NCI-H187 (cell line): Measurements from ENCODE around the gene NCOA3.
"Not testable (repeated sequence)": the region's sequence is repeated elsewhere in the genome, so short reads cannot be mapped to it uniquely, and the experiment has no call there.

ENCODE experiments used
- DNase-seq, 2 experiments: peaks; one replicate each; lab custom pipeline; 2025; lab: John Stamatoyannopoulos, UW

NCOA3 gene

DNA sequence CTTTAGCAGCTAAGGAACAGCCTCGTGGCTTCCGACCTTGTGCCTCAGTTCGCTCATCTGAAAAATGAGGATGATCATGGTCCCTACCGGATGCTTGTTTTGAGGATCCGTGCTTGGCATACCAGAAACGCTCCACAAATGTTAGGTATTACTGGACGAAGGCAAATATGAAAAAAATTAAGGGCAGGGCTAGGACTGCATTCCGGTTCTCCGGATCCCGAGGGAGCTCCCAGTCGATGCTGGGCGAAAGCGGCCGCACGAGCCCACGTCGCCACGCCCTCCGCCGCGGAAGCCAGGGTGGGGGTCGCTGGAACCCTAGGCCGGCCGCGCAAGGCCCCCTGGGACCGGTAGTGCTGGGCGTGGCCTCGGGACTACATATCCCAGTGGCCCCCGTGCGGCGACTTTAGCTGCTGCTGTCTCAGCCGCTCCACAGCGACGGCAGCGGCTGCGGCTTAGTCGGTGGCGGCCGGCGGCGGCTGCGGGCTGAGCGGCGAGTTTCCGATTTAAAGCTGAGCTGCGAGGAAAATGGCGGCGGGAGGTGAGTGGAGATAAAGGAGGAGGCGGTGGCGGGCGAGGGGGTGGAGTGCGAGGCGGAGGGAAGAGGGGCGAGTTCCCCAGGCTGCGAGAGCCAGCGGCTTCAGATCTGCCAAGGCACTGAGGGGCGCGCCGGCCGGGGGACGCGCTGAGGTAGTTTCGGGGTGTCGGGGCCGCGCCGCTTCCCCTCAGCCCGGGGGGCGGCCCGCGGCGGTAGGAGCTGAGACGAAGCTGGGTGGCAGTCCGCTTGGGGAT lies at the start of gene NCOA3:
Gene NCOA3, plus strand, starts transcription at position 406 of the 789 bp plus-strand sequence. CDS start 120,361 bp downstream, outside the sequence.
- DNase-seq, result peak; percentile 75 to 92

DNA sequence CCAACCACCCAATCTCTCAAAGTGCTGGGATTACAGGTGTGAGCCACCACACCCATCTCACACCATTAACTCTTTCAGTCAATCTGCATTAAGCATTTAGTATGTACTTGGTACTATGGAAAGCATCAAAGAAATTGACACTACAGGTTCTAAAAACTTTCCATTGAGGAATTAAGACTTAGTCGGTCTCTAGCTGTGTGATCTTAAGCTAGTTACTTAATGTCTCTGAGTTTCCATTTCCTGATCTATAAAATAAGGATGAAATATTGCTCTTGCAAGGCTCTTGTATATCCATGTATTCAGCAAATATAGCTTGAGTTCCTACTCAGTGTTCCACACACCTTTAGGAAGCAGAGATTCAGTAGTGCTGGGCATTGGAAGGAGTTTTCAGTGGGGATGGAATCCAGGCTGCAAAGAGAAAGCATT lies 48.9 kb upstream of the NCOA3 start:
- no peak for DNase-seq

GRCh38 chr20:47453167-47453782 lies 48.4 kb upstream of the NCOA3 start:
- no peak for DNase-seq

GRCh38 chr20:47454298-47455132 lies 47.2 kb upstream of the NCOA3 start:
- DNase-seq, result no peak

- no peak for DNase-seq
Observed at GRCh38 chr20:47455133-47456040, 46.3 kb upstream of the NCOA3 start.

DNA sequence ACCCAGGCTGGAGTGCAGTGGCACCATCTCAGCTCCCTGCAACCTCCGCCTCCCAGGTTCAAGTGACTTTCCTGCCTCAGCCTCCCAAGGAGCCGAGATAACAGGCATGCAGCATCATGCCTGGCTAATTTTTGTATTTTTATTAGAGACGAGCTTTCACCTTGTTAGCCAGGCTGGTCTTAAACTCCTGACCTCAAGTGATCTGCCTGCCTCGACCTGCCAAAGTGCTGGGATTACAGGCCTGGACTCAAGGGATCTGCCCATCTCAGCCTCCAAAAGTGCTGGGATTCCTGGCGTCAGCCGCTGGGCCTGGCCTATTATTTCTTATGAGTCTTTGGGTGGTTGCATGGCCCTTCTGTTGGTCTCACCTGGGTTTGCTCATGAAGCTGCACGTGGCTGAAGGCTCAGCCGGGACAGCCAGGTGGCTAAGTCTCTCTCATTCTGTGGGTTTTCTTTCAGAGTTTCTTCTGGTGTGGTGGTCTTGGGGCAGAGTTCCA lies 45.6 kb upstream of the NCOA3 start:
- DNase-seq, result no peak

DNA sequence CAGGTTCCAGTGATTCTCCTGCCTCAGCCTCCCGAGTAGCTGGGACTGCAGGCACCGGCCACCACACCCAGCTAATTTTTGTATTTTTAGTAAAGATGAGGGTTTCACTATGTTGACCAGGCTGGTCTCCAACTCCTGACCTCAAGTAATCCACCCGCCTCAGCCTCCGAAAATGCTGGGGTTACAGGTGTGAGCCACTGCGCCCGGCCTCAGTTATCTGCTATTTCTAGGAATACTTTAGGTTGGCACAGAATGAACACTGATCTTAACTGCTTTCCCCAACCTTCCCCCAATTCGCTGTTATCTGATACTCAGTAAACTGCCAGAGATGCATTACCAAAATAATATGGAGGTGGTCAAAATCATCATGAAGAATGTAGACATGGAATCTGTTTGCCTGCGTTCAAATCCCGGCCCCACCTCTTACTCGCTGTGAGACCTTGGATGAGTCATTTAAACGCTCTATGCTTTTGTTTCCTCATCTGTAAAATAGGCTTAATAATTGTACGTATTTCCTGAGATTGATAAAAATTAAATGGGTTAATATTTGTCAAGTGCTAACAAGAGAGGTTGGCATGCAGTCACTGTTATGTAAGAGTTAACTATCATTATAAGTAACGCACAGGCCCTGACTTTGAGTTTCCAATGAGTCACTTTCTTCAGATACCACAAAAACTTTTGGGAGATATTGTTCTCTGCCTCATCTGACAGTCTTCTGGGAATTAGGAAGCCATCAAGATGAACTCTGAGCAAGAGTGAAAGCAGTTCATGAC lies 44.5 kb upstream of the NCOA3 start:
- no peak for DNase-seq

DNA sequence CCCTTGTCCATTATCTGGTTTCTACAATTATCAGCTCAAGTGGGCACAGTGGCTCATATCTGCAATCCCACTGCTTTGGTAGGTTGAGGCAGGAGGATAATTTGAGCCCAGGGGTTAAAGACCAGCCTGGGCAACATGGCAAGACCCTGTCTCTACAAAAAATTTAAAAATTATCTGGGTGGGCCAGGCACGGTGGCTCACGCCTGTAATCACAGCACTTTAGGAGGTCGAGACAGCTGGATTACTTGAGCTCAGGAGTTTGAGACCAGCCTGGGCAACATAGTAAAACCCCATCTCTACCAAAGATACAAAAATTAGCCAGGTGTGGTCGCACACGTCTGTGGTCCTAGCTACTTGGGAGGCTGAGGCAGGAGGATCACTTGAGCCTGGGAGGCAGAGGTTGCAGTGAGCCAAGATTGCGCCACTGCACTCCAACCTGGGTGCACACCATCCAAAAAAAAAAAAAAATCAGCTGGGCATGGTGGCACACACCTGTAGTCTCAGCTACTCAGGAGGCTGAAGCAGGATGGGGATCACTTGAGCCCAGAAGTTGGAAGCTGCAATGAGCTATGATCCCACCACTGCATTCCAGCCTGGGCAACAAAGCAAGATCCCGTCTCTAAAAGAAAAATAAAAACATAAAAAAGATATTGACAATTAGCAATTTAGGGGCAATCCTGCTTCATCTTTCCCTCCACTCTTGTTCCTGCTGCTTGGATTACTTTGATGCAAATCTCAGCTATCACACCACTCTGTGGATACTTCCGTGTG lies 43.2 kb upstream of the NCOA3 start:
- DNase-seq, result not testable (repeated sequence)

GRCh38 chr20:47459344-47460073 lies 42.2 kb upstream of the NCOA3 start:
- DNase-seq, result no peak

- not testable (repeated sequence) for DNase-seq
Observed at GRCh38 chr20:47460761-47461112, 41.0 kb upstream of the NCOA3 start.

GRCh38 chr20:47461120-47461685 lies 40.5 kb upstream of the NCOA3 start:
- DNase-seq, result no peak

DNA sequence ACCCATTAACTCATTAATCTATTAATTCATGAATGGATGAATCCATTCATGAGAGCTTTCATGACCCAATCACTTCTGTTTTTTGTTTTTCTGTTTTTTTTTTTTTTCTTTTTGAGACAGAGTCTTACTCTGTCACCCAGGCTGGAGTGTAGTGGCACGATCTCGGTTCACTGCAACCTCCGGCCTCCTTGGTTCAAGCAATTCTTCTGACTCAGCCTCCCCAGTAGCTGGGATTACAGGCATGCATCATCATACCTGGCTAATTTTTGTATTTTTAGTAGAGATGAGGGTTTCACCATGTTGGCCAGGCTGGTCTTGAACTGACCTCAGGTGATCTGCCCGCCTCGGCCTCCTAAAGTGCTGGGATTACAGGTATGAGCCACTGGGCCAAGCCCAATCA lies 39.8 kb upstream of the NCOA3 start:
- DNase-seq, result not testable (repeated sequence)

DNA sequence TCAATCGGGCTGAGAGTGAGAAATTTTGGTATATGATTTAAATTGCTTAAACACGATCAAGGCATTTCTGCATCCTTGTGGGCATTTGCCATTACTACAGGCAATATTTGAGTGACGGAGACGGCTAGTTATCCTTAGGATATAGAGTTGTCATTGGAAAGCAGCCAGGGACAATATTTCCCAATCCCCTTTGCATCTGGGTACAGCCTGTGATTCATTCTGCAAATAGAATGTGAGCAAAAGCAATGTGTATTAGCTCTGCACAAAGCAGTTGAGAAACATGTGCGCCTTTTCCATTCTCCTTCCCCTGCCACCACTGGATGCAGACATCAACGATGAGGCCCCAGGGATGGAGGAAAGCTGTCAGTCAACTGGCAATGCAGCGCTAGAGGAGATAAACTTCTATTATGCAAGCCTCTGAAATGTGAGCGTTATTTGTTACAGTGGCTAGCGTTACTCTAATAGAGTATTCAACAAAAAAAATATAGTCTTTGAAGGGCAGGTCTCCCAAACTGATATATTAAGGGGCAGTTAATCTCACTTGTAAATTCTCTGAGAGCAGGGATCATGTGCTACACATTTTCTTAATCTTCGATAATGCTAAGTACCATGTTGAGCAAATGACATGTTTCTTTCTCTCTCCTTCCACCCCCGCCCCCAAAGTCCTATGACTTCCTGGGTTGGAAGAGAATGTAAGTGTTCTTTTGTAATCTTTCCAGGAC lies 37.1 kb upstream of the NCOA3 start:
- DNase-seq, result no peak

DNA sequence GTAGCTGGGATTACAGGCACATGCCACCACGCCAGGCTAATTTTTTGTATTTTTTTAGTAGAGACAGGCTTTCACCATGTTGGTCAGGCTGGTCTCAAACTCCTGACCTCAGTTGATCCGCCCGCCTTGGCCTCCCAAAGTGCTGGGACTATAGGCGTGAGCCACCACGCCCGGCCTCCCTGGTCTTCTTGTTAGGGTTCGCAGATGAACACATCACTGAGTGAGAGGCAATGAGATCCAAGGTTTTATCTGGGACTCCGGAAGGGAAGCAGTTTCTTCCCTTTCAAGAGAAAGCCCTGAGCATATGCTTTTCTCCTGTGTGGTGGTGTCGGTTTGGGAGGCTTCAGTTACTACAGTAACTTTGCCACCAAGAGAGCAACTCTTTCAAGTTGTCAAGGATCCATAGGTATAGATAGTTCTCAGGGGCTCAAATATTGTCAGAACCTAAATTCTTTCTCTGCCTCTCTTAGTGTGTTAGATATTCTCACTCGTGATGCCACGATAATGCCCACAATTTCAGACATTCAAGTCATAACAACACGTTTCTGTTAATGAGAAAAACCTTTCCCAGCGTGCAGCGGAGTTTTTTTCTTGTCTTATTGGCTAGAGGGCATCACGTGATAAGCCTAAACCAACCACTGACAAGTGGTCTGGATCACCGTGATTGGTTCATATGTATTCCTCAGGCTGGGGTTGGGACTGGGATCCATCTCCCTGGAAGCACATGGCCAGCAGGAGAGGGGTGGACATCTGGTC lies 36.2 kb upstream of the NCOA3 start:
- DNase-seq, result no peak

GRCh38 chr20:47466213-47466612 lies 35.5 kb upstream of the NCOA3 start:
- DNase-seq, result no peak

DNA sequence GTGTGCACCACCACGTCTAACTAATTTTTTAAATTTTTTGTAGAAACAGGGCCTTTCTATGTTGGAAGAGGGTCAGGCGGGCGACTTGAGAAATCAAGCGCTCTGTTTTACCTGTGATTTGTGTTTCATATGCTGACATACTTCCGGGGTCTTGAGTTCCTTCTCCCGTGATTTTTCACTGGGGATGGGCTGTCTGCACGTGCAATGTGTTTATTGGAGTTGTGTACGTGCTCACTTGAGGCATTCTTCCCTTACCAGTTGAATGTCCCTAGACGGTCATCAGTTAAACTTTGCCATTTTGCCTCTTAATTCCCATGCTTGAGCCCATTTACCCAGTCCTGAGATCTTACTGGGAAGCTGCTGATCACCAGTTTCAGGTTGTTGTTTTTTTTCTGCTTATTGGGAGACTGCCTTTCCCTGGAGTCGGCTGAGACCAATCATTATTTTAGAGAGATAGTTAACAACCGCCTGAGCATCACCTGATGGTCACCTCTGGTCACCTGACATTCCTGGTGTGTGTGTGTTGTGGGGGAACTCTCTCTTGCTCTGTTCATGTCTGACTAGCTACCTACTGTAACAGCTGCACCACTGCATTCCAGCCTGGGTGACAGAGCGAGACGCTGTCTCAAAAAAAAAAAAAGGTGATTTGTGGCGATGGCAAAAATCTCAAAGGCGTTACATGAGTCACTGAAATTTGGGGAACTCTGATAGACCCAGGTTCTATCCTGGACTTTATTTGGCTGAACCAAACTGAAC lies 34.8 kb upstream of the NCOA3 start:
- no peak for DNase-seq
